ENCODE measurements around the gene SCN2A.
"Not testable (repeated sequence)": the region's sequence is repeated elsewhere in the genome, so short reads cannot be mapped to it uniquely, and the experiment has no call there.

Gene SCN2A

GRCh38 chr2:165371356-165371755 lies 132.1 kb downstream of the SCN2A start:
- H3K4me3 ChIP-seq (replicated peaks; ENCODE audit: low read depth, low read length) = no peak overlapping the region
- DNase-seq (ENCODE audit: extremely low read depth, low read depth) = no peak
- no peak for TF ChIP-seq CTCF (IDR thresholded peaks at IDR 0.05; ENCODE audit: low read depth, low read length, missing control alignments)

DNA sequence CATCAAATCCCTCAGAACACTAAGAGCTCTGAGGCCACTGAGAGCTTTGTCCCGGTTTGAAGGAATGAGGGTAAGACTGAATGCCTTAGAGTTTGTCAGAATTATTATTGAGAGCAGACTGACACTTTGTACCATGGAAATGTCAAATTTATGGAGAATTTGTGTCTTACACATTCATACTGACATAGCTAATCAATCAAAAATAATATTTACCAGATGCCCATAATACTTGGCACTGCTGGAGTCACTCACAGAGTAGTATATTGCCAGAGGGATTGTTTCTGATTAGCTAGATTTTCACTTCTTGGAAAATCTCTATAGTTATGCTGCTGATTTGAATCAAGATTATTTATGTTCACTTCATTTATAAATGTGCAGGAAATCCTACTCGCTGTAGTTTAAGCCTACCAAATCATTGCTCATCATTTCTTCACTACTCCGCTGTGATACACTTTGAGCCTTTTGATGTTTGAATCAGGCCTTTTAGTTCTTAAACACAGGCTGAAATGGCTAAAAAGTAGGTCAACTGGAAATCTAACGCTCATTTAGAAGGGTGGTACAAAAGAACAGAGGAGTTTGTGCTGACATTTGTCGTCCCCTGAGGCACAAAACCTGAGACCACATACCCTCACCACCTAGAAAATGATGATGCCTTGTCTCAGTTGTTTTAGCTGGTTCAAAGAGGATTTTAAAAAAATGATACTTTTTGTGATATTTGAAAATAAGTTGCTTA lies 134.2 kb downstream of the SCN2A start:
- H3K4me3 ChIP-seq (replicated peaks; ENCODE audit: low read depth, low read length) = no peak overlapping the region
- no peak for TF ChIP-seq CTCF (IDR thresholded peaks at IDR 0.05; ENCODE audit: low read depth, low read length, missing control alignments)
- DNase-seq (ENCODE audit: extremely low read depth, low read depth) = no peak

GRCh38 chr2:165376571-165376975 lies 137.4 kb downstream of the SCN2A start:
- no peak overlapping the region for H3K4me3 ChIP-seq (replicated peaks; ENCODE audit: low read depth, low read length)
- DNase-seq (ENCODE audit: extremely low read depth, low read depth) = no peak
- TF ChIP-seq CTCF (IDR thresholded peaks at IDR 0.05; ENCODE audit: low read depth, low read length, missing control alignments) = no peak

- H3K4me3 ChIP-seq (replicated peaks; ENCODE audit: low read depth, low read length) = no peak overlapping the region
- TF ChIP-seq CTCF (IDR thresholded peaks at IDR 0.05; ENCODE audit: low read depth, low read length, missing control alignments) = no peak
- no peak for DNase-seq (ENCODE audit: extremely low read depth, low read depth)
These were observed 143.1 kb downstream of the SCN2A start for GRCh38 chr2:165382362-165382761.

DNA sequence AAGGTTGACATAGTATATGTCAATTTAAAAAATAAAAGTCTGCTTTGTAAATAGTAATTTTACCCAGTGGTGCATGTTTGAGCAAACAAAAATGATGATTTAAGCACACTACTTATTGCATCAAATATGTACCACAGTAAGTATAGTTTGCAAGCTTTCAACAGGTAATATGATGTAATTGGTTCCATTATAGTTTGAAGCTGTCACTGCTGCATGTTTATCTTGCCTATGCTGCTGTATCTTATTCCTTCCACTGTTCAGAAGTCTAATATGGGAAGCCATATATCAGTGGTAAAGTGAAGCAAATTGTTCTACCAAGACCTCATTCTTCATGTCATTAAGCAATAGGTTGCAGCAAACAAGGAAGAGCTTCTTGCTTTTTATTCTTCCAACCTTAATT lies 151.7 kb downstream of the SCN2A start:
- TF ChIP-seq CTCF (IDR thresholded peaks at IDR 0.05; ENCODE audit: low read depth, low read length, missing control alignments) = no peak
- H3K4me3 ChIP-seq (replicated peaks; ENCODE audit: low read depth, low read length) = no peak overlapping the region
- no peak for DNase-seq (ENCODE audit: extremely low read depth, low read depth)

- TF ChIP-seq CTCF (IDR thresholded peaks at IDR 0.05; ENCODE audit: low read depth, low read length, missing control alignments) = no peak
- H3K4me3 ChIP-seq (replicated peaks; ENCODE audit: low read depth, low read length) = no peak overlapping the region
- no peak for DNase-seq (ENCODE audit: extremely low read depth, low read depth)
These were observed 152.6 kb downstream of the SCN2A start for GRCh38 chr2:165391791-165392190.

GRCh38 chr2:165398603-165399002 lies 159.4 kb downstream of the SCN2A start:
- DNase-seq (ENCODE audit: extremely low read depth, low read depth); H3K4me3 ChIP-seq (replicated peaks; ENCODE audit: low read depth, low read length): not testable (repeated sequence)
